DOHH2 (cell line): ENCODE data around the gene ELAVL1.

Source experiments
- H3F3A ChIP-seq: fragments of 200-600 bp; sonication (generic), shearing (Covaris generic); 2 replicates; pipeline ENCODE4 v1.6.0; 2016; ENCODE audit warnings: antibody characterized with exemption, mild to moderate bottlenecking; ENCODE audit not compliant: control insufficient read depth, insufficient read depth
- H3K27ac ChIP-seq: fragments of 200-600 bp; sonication (generic); 2 replicates; pipeline ENCODE4 v1.5.1; 2014; ENCODE audit warnings: low read depth, mild to moderate bottlenecking, low read length, moderate library complexity
- H3K27me3 ChIP-seq: fragments of 200-600 bp; sonication (generic); 2 replicates; pipeline ENCODE4 v1.6.1; 2014; ENCODE audit warnings: mild to moderate bottlenecking, low read length, mixed read lengths; ENCODE audit not compliant: control insufficient read depth
- H3K36me3 ChIP-seq: fragments of 200-600 bp; sonication (generic); 2 replicates; pipeline ENCODE4 v1.6.1; 2014; ENCODE audit warnings: mild to moderate bottlenecking, low read length, moderate library complexity, mixed read lengths; ENCODE audit not compliant: control insufficient read depth
- H3K4me1 ChIP-seq: fragments of 200-600 bp; sonication (generic); 2 replicates; pipeline ENCODE4 v1.6.1; 2014; ENCODE audit warnings: mild to moderate bottlenecking, low read length, mixed read lengths; ENCODE audit not compliant: control insufficient read depth
- H3K4me2 ChIP-seq: fragments of 200-600 bp; sonication (generic); 2 replicates; pipeline ENCODE4 v1.6.0; 2014; ENCODE audit warnings: mild to moderate bottlenecking, low read length, moderate library complexity
- H3K4me3 ChIP-seq: fragments of 200-600 bp; sonication (generic); 2 replicates; pipeline ENCODE4 v1.5.1; 2014; ENCODE audit warnings: mild to moderate bottlenecking, low read length, mixed read lengths
- H3K79me2 ChIP-seq: fragments of 200-600 bp; sonication (generic); 2 replicates; pipeline ENCODE4 v1.6.1; 2014; ENCODE audit warnings: mild to moderate bottlenecking, low read length, mixed read lengths; ENCODE audit not compliant: control insufficient read depth
- H3K9me2 ChIP-seq: fragments of 200-600 bp; sonication (generic); replicated peaks from 2 replicates; pipeline ENCODE4 v1.6.1; 2014; ENCODE audit warnings: mild to moderate bottlenecking, low read length, mixed read lengths; ENCODE audit not compliant: control insufficient read depth
- H3K9me3 ChIP-seq: fragments of 200-600 bp; sonication (generic); 2 replicates; pipeline ENCODE4 v1.6.1; 2014; ENCODE audit warnings: antibody characterized with exemption, low read length, mixed read lengths; ENCODE audit not compliant: control insufficient read depth, insufficient read depth
- H4K20me1 ChIP-seq: fragments of 200-600 bp; sonication (generic); 2 replicates; pipeline ENCODE4 v1.6.0; 2014; ENCODE audit warnings: low read depth, mild to moderate bottlenecking, antibody characterized with exemption, low read length, moderate library complexity; ENCODE audit not compliant: control insufficient read depth, insufficient read depth
- CTCF ChIP-seq: fragments of 200-600 bp; sonication (generic); IDR thresholded peaks from one replicate; pipeline ENCODE4 v1.5.1; 2014; ENCODE audit warnings: antibody characterized with exemption, mild to moderate bottlenecking, low read depth, low read length; ENCODE audit not compliant: poor library complexity, severe bottlenecking
- EZH2phosphoT487 ChIP-seq: fragments of 200-600 bp; sonication (generic); IDR thresholded peaks from 2 replicates; pipeline ENCODE4 v1.6.1; 2017; ENCODE audit warnings: borderline replicate concordance, mild to moderate bottlenecking, antibody characterized with exemption, low read length, moderate library complexity, mixed read lengths

ELAVL1 gene

GRCh38 chr19:8005534-8006256, at the start of gene ELAVL1:
Gene ELAVL1 (minus strand): TSS chr19:8005641. CDS start chr19:7991815, 13,826 bp downstream.
- H3K36me3 ChIP-seq, result peaks cover 33% of the 10 kb centered on the region

GRCh38 chr19:8054169-8054568, 48.7 kb upstream of the ELAVL1 start:
- H3K4me2 ChIP-seq, result no peak overlapping the region
- no peaks in the 10 kb centered on the region for H3K9me2 ChIP-seq
- peaks cover 15% of the 10 kb centered on the region for H3K4me1 ChIP-seq
- H3K27me3 ChIP-seq, result no peaks in the 10 kb centered on the region
- no peaks in the 10 kb centered on the region for H3K79me2 ChIP-seq
- no peaks in the 10 kb centered on the region for H3K36me3 ChIP-seq
- H4K20me1 ChIP-seq, result no peaks in the 10 kb centered on the region
- H3F3A ChIP-seq, result no peaks in the 10 kb centered on the region
- no peak for TF ChIP-seq EZH2phosphoT487
- no peak for TF ChIP-seq CTCF
- no peaks in the 10 kb centered on the region for H3K9me3 ChIP-seq
- H3K4me3 ChIP-seq, result no peak overlapping the region
- no peak overlapping the region for H3K27ac ChIP-seq

More at GRCh38 chr19:8005534-8006256, at the start of gene ELAVL1:
- Histone ChIP-seq H3F3A (peaks cover 13% of the 10 kb centered on the region), H3K9me3 (no peaks in the 10 kb centered on the region), H3K4me1 (peaks cover 35% of the 10 kb centered on the region), H3K27ac (peak within 1 kb of the TSS; percentile 78), H3K4me3 (peak within 1 kb of the TSS; percentile 86), H3K27me3 (no peaks in the 10 kb centered on the region), H3K79me2 (peaks cover 57% of the 10 kb centered on the region), H3K9me2 (no peaks in the 10 kb centered on the region), H3K4me2 (peak within 1 kb of the TSS; percentile 90), H4K20me1 (peaks cover 29% of the 10 kb centered on the region)
- TF ChIP-seq EZH2phosphoT487, result no peak
- no peak for TF ChIP-seq CTCF

- H3K4me1 ChIP-seq, result peaks cover 15% of the 10 kb centered on the region
- H3K4me3 ChIP-seq, result no peak within 1 kb of the TSS
- no peaks in the 10 kb centered on the region for H3F3A ChIP-seq
- no peak within 1 kb of the TSS for H3K4me2 ChIP-seq
- H3K36me3 ChIP-seq, result no peaks in the 10 kb centered on the region
- H3K9me2 ChIP-seq, result no peaks in the 10 kb centered on the region
- no peaks in the 10 kb centered on the region for H3K27me3 ChIP-seq
- TF ChIP-seq EZH2phosphoT487 (no peak), CTCF (no peak)
- no peak within 1 kb of the TSS for H3K27ac ChIP-seq
- H3K9me3 ChIP-seq, result no peaks in the 10 kb centered on the region
- no peaks in the 10 kb centered on the region for H3K79me2 ChIP-seq
- no peaks in the 10 kb centered on the region for H4K20me1 ChIP-seq
These were observed 47.0 kb upstream of the ELAVL1 start, which contains the start of gene CCL25 for GRCh38 chr19:8052464-8052859. Gene CCL25 (plus strand): TSS chr19:8052760. CDS start chr19:8053050, 290 bp downstream.
